K562 (cell line): Measurements from ENCODE around the gene COL4A1. TPM values are rescaled to one million over a fixed set of nuclear protein-coding genes. Genes with fewer than 3 reads are reported as not detected.

ENCODE experiments used
- GTF2E2 ChIP-seq: fragments of 200-800 bp; sonication (Bioruptor generic); IDR thresholded peaks from 2 replicates; pipeline ENCODE4 v1.6.1; 2016; ENCODE audit warnings: missing genetic modification characterization, missing compliant biosample characterization
- KLF10 ChIP-seq: fragments of 250-450 bp; sonication (Bioruptor Pico); IDR thresholded peaks from 2 replicates; pipeline ENCODE4 v1.6.1; 2021; ENCODE audit warnings: matching md5 sums
- MIER1 ChIP-seq: fragments of 450-650 bp; IDR thresholded peaks from 2 replicates; pipeline ENCODE4 v1.6.1; 2016; ENCODE audit warnings: antibody characterized with exemption, mild to moderate bottlenecking, low read depth
- RBM22 ChIP-seq: fragments of 200-400 bp; formaldehyde crosslinking; IDR thresholded peaks from 2 replicates; pipeline ENCODE4 v1.6.1; 2018; ENCODE audit warnings: low read length, low read depth; ENCODE audit not compliant: poor library complexity, severe bottlenecking
- RCOR1 ChIP-seq, 2 experiments: IDR thresholded peaks; 2 replicates each; pipeline ENCODE4 v1.6.1; 2012; ENCODE audit warnings: low read depth in 2 of 2, low read length in 2 of 2, borderline replicate concordance in 1 of 2, improper control_type of control experiment in 1 of 2
- ZBTB40 ChIP-seq, 2 experiments: fragments of 450-650 bp in 1 of 2; sonication (generic) in 1 of 2; formaldehyde crosslinking in 1 of 2; IDR thresholded peaks; 2 replicates each; pipeline versions ENCODE4 v1.7.1 to v1.9.0; 2016 to 2022; ENCODE audit warnings: inconsistent platforms in 1 of 2, mild to moderate bottlenecking in 1 of 2, missing genetic modification reagents in 1 of 2
- ZNF280B ChIP-seq: fragments of 250-450 bp; sonication (Bioruptor Pico); IDR thresholded peaks from 2 replicates; pipeline ENCODE4 v1.5.1; 2021; ENCODE audit warnings: mild to moderate bottlenecking
- ZNF3 ChIP-seq: fragments of 250-450 bp; sonication (Bioruptor Pico); IDR thresholded peaks from 2 replicates; pipeline ENCODE4 v1.5.0; 2021; ENCODE audit warnings: mild to moderate bottlenecking, moderate library complexity
- ZNF584 ChIP-seq: fragments of 200-800 bp; sonication (Bioruptor generic); IDR thresholded peaks from 2 replicates; pipeline ENCODE4 v1.6.1; 2016; ENCODE audit warnings: low read depth, mild to moderate bottlenecking, missing genetic modification characterization, missing compliant biosample characterization
- polyA plus RNA-seq, 8 experiments: library from polyadenylated mRNA; depleted of rRNA in 4 of 8; stranded (reverse) in 5 of 8; unstranded in 3 of 8; fragments of >200 nt; fragmentation: Nextera tagmentation in 2 of 8; fragmentation: Illumina TruSeq in 1 of 8; extraction: Ambion mirVana in 2 of 8; extraction: Trizol in 1 of 8; gene quantifications; 2 replicates each; pipeline versions ENCODE4 v1.2.1 to v1.2.3, GENCODE V29; 2011 to 2014; ENCODE audit warnings: inconsistent platforms in 1 of 8, missing spikeins in 1 of 8
- total RNA-seq, 7 experiments: library from RNA; depleted of rRNA in 6 of 7; stranded (reverse); fragments of >200 nt in 6 of 7; fragmentation: Illumina TruSeq in 2 of 7; extraction: Trizol in 2 of 7; gene quantifications; 2 replicates each; pipeline versions ENCODE4 v1.2.1 to v1.2.3, GENCODE V29; 2011 to 2021; ENCODE audit warnings: low replicate concordance in 1 of 7

The COL4A1 gene
- total and polyA plus RNA-seq, 9 of the 15 experiments (the other 6 are each of a cell fraction or from before 2014, with no cell fraction given): 0.35 TPM; not detected in 8

- no peak for TF ChIP-seq ZBTB40 (IDR thresholded peaks at IDR 0.05)
- no peak for TF ChIP-seq ZBTB40 (CRISPR knock-in tag; IDR thresholded peaks at IDR 0.05)
- TF ChIP-seq RBM22: no peak
- TF ChIP-seq KLF10: no peak
- no peak for TF ChIP-seq MIER1
- TF ChIP-seq ZNF584 (CRISPR knock-in tag): no peak
- no peak for TF ChIP-seq GTF2E2 (tag)
- TF ChIP-seq ZNF3: no peak
- TF ChIP-seq ZNF280B (CRISPR knock-in tag): no peak
- TF ChIP-seq RCOR1 (IDR thresholded peaks at IDR 0.05; ENCODE audit: borderline replicate concordance in 1 of 2, low read depth in 2 of 2, low read length in 2 of 2): no peak
Observed at GRCh38 chr13:110225609-110226574, 81.1 kb downstream of the COL4A1 start (continued).
